SK-N-SH treated with all-trans-retinoic acid at 6 μM for 48 hours (cell line): Measurements from ENCODE around the gene DGCR2.

ENCODE experiments used
- ATAC-seq: fragments of 200-7000 bp; cut with Tn5 transposase; 3 replicates; pipeline ENCODE4 v1.9.1; 2020; ENCODE audit warnings: mild to moderate bottlenecking, moderate library complexity
- ARNTL ChIP-seq: fragments of 450-650 bp; formaldehyde crosslinking; IDR thresholded peaks from 2 replicates; pipeline ENCODE4 v1.5.0; 2020; ENCODE audit warnings: low read depth, mild to moderate bottlenecking, moderate library complexity, borderline replicate concordance
- BACH2 ChIP-seq: fragments of 250-450 bp; sonication (Bioruptor Pico); IDR thresholded peaks from 2 replicates; pipeline ENCODE4 v1.9.0; 2021; ENCODE audit warnings: mild to moderate bottlenecking, borderline replicate concordance
- CREB5 ChIP-seq: fragments of 250-450 bp; sonication (Bioruptor Pico); IDR thresholded peaks from 2 replicates; pipeline ENCODE4 v1.5.1; 2020; ENCODE audit warnings: low read depth, mild to moderate bottlenecking, moderate library complexity
- CSDC2 ChIP-seq: fragments of 250-450 bp; sonication (Bioruptor Pico); IDR thresholded peaks from 2 replicates; pipeline ENCODE4 v1.5.0; 2020; ENCODE audit warnings: mild to moderate bottlenecking, moderate library complexity
- ESRRG ChIP-seq: fragments of 250-450 bp; sonication (Bioruptor Pico); IDR thresholded peaks from 2 replicates; pipeline ENCODE4 v1.6.1; 2021; ENCODE audit warnings: mild to moderate bottlenecking
- GLIS3 ChIP-seq: fragments of 250-450 bp; sonication (Bioruptor Pico); IDR thresholded peaks from 2 replicates; pipeline ENCODE4 v1.5.0; 2020; ENCODE audit warnings: mild to moderate bottlenecking, moderate library complexity
- ISL1 ChIP-seq: fragments of 250-450 bp; sonication (Bioruptor Pico); IDR thresholded peaks from 2 replicates; pipeline ENCODE4 v2.1.2; 2022; ENCODE audit warnings: mild to moderate bottlenecking, moderate library complexity
- OSR1 ChIP-seq: fragments of 250-450 bp; sonication (Bioruptor Pico); IDR thresholded peaks from 2 replicates; pipeline ENCODE4 v1.8.0; 2022; ENCODE audit warnings: moderate library complexity, mild to moderate bottlenecking, inconsistent platforms
- PATZ1 ChIP-seq: fragments of 250-450 bp; sonication (Bioruptor Pico); IDR thresholded peaks from 2 replicates; pipeline ENCODE4 v1.8.0; 2020; ENCODE audit warnings: mild to moderate bottlenecking, moderate library complexity, borderline replicate concordance
- PPARA ChIP-seq: fragments of 250-450 bp; sonication (Bioruptor Pico); IDR thresholded peaks from 2 replicates; pipeline ENCODE4 v1.5.0; 2020; ENCODE audit warnings: mild to moderate bottlenecking, borderline replicate concordance
- RARB ChIP-seq: fragments of 250-450 bp; sonication (Bioruptor Pico); IDR thresholded peaks from 2 replicates; pipeline ENCODE4 v1.8.0; 2021; ENCODE audit warnings: mild to moderate bottlenecking, moderate library complexity
- SNAI2 ChIP-seq: fragments of 250-450 bp; sonication (Bioruptor Pico); IDR thresholded peaks from 2 replicates; pipeline ENCODE4 v1.5.0; 2020; ENCODE audit warnings: mild to moderate bottlenecking, moderate library complexity
- TCF4 ChIP-seq: fragments of 250-450 bp; sonication (Bioruptor Pico); IDR thresholded peaks from 2 replicates; pipeline ENCODE4 v1.8.0; 2021; ENCODE audit warnings: mild to moderate bottlenecking, moderate library complexity, borderline replicate concordance
- TOX ChIP-seq: fragments of 250-450 bp; sonication (Bioruptor Pico); IDR thresholded peaks from 2 replicates; pipeline ENCODE4 v1.8.0; 2021; ENCODE audit warnings: mild to moderate bottlenecking, moderate library complexity, borderline replicate concordance
- TSHZ2 ChIP-seq: fragments of 250-450 bp; sonication (Bioruptor Pico); IDR thresholded peaks from 2 replicates; pipeline ENCODE4 v1.5.0; 2020; ENCODE audit warnings: mild to moderate bottlenecking, moderate library complexity
- ZC3H10 ChIP-seq: fragments of 250-450 bp; sonication (Bioruptor Pico); IDR thresholded peaks from 2 replicates; pipeline ENCODE4 v1.5.1; 2021; ENCODE audit warnings: mild to moderate bottlenecking, moderate library complexity
- ZFP3 ChIP-seq: fragments of 250-450 bp; sonication (Bioruptor Pico); IDR thresholded peaks from 2 replicates; pipeline ENCODE4 v1.5.0; 2020; ENCODE audit warnings: mild to moderate bottlenecking, moderate library complexity
- ZFP30 ChIP-seq: fragments of 450-650 bp; formaldehyde crosslinking; IDR thresholded peaks from 2 replicates; pipeline ENCODE4 v1.5.0; 2022; ENCODE audit warnings: mild to moderate bottlenecking, moderate library complexity
- ZNF565 ChIP-seq: fragments of 450-650 bp; formaldehyde crosslinking; conservative IDR thresholded peaks from 2 replicates; pipeline ENCODE4 v1.5.0; 2020; ENCODE audit warnings: low read depth, mild to moderate bottlenecking, moderate library complexity
- ZNF70 ChIP-seq: fragments of 450-650 bp; formaldehyde crosslinking; IDR thresholded peaks from 2 replicates; pipeline ENCODE4 v1.5.0; 2020; ENCODE audit warnings: mild to moderate bottlenecking, moderate library complexity
- TF ChIP-seq, protein P1 (sequence below): fragments of 250-450 bp; sonication (Bioruptor Pico); IDR thresholded peaks from 2 replicates; pipeline ENCODE4 v1.8.0; 2021; ENCODE audit warnings: low read depth, mild to moderate bottlenecking, moderate library complexity, borderline replicate concordance
- TF ChIP-seq, protein P2 (sequence below): fragments of 250-450 bp; sonication (Bioruptor Pico); IDR thresholded peaks from 2 replicates; pipeline ENCODE4 v1.5.1; 2021; ENCODE audit warnings: mild to moderate bottlenecking, moderate library complexity

DGCR2 gene

DNA sequence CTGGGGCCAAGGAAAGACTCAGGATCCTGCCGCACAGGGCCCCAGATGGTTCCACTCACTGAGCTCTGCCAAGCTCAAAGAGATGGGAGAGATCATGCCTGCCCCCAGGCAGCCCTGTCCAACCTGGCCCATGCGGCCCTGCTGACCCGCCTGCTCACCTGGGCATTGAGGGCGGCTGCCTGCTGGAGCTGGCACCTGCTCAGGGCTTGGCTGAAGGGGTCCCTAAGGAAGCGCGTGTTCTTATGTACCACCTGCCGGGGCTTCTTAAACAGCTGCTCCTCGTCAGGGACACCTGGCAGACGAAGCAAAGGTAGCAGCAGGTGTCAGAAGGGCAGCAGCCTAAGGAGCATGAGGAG is 16.8 kb upstream of the DGCR2 start:
- no peak for TF ChIP-seq ZFP30 (CRISPR knock-in tag)
- no peak for TF ChIP-seq PATZ1 (CRISPR knock-in tag)
- no peak for TF ChIP-seq TCF4
- no peak for TF ChIP-seq BACH2
- no peak for TF ChIP-seq GLIS3 (CRISPR knock-in tag)
- no peak for TF ChIP-seq SNAI2 (CRISPR knock-in tag)
- TF ChIP-seq ISL1 (CRISPR knock-in tag): no peak
- TF ChIP-seq OSR1 (CRISPR knock-in tag): no peak
- TF ChIP-seq, protein P1, sequence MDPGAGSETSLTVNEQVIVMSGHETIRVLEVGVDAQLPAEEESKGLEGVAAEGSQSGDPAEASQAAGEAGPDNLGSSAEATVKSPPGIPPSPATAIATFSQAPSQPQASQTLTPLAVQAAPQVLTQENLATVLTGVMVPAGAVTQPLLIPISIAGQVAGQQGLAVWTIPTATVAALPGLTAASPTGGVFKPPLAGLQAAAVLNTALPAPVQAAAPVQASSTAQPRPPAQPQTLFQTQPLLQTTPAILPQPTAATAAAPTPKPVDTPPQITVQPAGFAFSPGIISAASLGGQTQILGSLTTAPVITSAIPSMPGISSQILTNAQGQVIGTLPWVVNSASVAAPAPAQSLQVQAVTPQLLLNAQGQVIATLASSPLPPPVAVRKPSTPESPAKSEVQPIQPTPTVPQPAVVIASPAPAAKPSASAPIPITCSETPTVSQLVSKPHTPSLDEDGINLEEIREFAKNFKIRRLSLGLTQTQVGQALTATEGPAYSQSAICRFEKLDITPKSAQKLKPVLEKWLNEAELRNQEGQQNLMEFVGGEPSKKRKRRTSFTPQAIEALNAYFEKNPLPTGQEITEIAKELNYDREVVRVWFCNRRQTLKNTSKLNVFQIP: no peak
- TF ChIP-seq, protein P2, sequence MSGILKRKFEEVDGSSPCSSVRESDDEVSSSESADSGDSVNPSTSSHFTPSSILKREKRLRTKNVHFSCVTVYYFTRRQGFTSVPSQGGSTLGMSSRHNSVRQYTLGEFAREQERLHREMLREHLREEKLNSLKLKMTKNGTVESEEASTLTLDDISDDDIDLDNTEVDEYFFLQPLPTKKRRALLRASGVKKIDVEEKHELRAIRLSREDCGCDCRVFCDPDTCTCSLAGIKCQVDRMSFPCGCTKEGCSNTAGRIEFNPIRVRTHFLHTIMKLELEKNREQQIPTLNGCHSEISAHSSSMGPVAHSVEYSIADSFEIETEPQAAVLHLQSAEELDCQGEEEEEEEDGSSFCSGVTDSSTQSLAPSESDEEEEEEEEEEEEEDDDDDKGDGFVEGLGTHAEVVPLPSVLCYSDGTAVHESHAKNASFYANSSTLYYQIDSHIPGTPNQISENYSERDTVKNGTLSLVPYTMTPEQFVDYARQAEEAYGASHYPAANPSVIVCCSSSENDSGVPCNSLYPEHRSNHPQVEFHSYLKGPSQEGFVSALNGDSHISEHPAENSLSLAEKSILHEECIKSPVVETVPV (CRISPR knock-in tag): no peak
- TF ChIP-seq ESRRG (CRISPR knock-in tag): no peak
- no peak for TF ChIP-seq ARNTL
- TF ChIP-seq ZFP3 (CRISPR knock-in tag): no peak
- no peak for TF ChIP-seq TOX (CRISPR knock-in tag)
- TF ChIP-seq TSHZ2: no peak
- no peak for TF ChIP-seq CREB5 (CRISPR knock-in tag)
- no peak for TF ChIP-seq RARB (CRISPR knock-in tag)
- TF ChIP-seq ZNF70 (CRISPR knock-in tag): no peak
- no peak for TF ChIP-seq PPARA (CRISPR knock-in tag)
- TF ChIP-seq CSDC2 (CRISPR knock-in tag): no peak
- ATAC-seq: no peak

GRCh38 chr22:19138217-19139000 is 16.2 kb upstream of the DGCR2 start:
- TF ChIP-seq BACH2: no peak
- no peak for ATAC-seq

- TF ChIP-seq TOX (CRISPR knock-in tag): no peak
- no peak for TF ChIP-seq BACH2
- no peak for TF ChIP-seq ZNF70 (CRISPR knock-in tag)
- no peak for TF ChIP-seq ISL1 (CRISPR knock-in tag)
- TF ChIP-seq ZNF565 (CRISPR knock-in tag): no peak
- TF ChIP-seq CREB5 (CRISPR knock-in tag): no peak
- TF ChIP-seq ESRRG (CRISPR knock-in tag): no peak
- no peak for TF ChIP-seq ZC3H10
- no peak for ATAC-seq
Measured at GRCh38 chr22:19137384-19138216, 15.4 kb upstream of the DGCR2 start.
